ENCODE results near the gene BACE1. TPM values are rescaled to one million over a fixed set of nuclear protein-coding genes. Genes with fewer than 3 reads are reported as not detected.

The BACE1 gene
- total and polyA plus RNA-seq, 4 donors, result 5.1 to 30.7 (median 13.2) TPM

DNA sequence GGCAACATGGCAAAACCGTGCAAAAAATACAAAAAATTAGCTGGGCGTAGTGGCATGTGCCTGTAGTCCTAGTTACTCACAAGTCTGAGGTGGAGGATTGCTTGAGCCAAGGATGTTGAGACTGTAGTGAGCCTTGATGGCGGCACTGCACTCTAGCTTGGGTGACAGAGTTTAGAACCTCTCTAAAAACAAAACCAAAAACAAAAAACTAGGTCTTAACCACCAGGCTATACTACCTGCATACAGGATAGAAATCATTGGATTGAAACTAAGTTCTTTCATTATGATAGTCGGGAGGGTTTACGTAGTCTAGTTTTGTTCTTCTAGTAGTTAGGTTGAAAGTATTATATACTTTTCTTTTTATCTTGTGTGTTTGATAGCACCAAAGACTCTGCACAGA is 77.8 kb downstream of the BACE1 start:
- WGBS, 2 donors, result 92 to 97% methylated on average over 5 of the region's 5 CpGs
- TF ChIP-seq, protein P1, sequence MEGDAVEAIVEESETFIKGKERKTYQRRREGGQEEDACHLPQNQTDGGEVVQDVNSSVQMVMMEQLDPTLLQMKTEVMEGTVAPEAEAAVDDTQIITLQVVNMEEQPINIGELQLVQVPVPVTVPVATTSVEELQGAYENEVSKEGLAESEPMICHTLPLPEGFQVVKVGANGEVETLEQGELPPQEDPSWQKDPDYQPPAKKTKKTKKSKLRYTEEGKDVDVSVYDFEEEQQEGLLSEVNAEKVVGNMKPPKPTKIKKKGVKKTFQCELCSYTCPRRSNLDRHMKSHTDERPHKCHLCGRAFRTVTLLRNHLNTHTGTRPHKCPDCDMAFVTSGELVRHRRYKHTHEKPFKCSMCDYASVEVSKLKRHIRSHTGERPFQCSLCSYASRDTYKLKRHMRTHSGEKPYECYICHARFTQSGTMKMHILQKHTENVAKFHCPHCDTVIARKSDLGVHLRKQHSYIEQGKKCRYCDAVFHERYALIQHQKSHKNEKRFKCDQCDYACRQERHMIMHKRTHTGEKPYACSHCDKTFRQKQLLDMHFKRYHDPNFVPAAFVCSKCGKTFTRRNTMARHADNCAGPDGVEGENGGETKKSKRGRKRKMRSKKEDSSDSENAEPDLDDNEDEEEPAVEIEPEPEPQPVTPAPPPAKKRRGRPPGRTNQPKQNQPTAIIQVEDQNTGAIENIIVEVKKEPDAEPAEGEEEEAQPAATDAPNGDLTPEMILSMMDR (IDR thresholded peaks at IDR 0.05; ENCODE audit: control extremely low read depth, extremely low read depth), result no peak
- H3K4me3 ChIP-seq, result no peak overlapping the region
- H3K27ac ChIP-seq (ENCODE audit: low read depth in 1 of 2, low read length in 1 of 2), result no peak overlapping the region
- DNase-seq, result no peak
- H3K4me1 ChIP-seq (ENCODE audit: control insufficient read depth in 5 of 5, insufficient read depth in 5 of 5, low read length in 5 of 5), result peaks cover under 1 to 10% (median 8%) of the 10 kb centered on the region in 5 donors
- H3K9me3 ChIP-seq (ENCODE audit: control insufficient read depth in 4 of 4, insufficient read depth in 3 of 4, low read length in 3 of 4), result no peaks in the 10 kb centered on the region
- H3K36me3 ChIP-seq (ENCODE audit: control insufficient read depth in 4 of 4, insufficient read depth in 4 of 4, low read length in 4 of 4), result peaks cover 5 to 13% (median 10%) of the 10 kb centered on the region in 4 donors
- no peak for ATAC-seq (ENCODE audit: insufficient read depth, low FRiP score)
- H3K27me3 ChIP-seq (ENCODE audit: control insufficient read depth in 3 of 3, insufficient read depth in 3 of 3, low read length in 2 of 3), result no peaks in the 10 kb centered on the region
- no peak overlapping the region for H3K9ac ChIP-seq (ENCODE audit: insufficient read depth in 1 of 2, low read length in 2 of 2)

Small RNA genes lying within 50 kb of the gene (small RNA-seq; reads per million reads assigned to genes)
- not detected for gene RF00564 (ENCODE audit: low replicate concordance)

Other genes with a start within 250 kb of the BACE1 start
- 10 to 100 TPM; 42.3 to 43.4 TPM for gene SIK3, start 217.8 kb downstream of the BACE1 start, total RNA-seq
- gene SIK3, start 217.8 kb downstream of the BACE1 start, polyA plus RNA-seq, result 10 to 100 TPM in 1 of 2 donors, 1 to 10 TPM in 1; 9.0 to 16.8 TPM
- gene PAFAH1B2, start 172.0 kb downstream of the BACE1 start, total RNA-seq, result 10 to 100 TPM; 70.7 to 73.1 TPM
- gene PAFAH1B2, start 172.0 kb downstream of the BACE1 start, polyA plus RNA-seq, result 10 to 100 TPM; 22.2 to 23.8 TPM
- gene SIDT2, start 137.5 kb downstream of the BACE1 start, total RNA-seq, result 10 to 100 TPM; 25.4 to 84.8 TPM
- 10 to 100 TPM; 31.4 to 45.4 TPM for gene SIDT2, start 137.5 kb downstream of the BACE1 start, polyA plus RNA-seq
- 100 to 1,000 TPM; 172 to 505 TPM for gene TAGLN, start 116.9 kb downstream of the BACE1 start, total RNA-seq
- 100 to 1,000 TPM; 534 to 683 TPM for gene TAGLN, start 116.9 kb downstream of the BACE1 start, polyA plus RNA-seq
- 10 to 100 TPM; 33.9 to 82.5 TPM for gene PCSK7, start 84.2 kb downstream of the BACE1 start, total RNA-seq
- 10 to 100 TPM; 29.2 to 31.9 TPM for gene PCSK7, start 84.2 kb downstream of the BACE1 start, polyA plus RNA-seq
- gene RNF214, start 83.6 kb downstream of the BACE1 start, total RNA-seq, result 10 to 100 TPM; 18.5 to 19.8 TPM
- gene RNF214, start 83.6 kb downstream of the BACE1 start, polyA plus RNA-seq, result 10 to 100 TPM in 1 of 2 donors, 1 to 10 TPM in 1; 8.6 to 10.7 TPM
- 1 to 10 TPM; 5.8 to 5.9 TPM for gene BACE1-AS, start 24.9 kb downstream of the BACE1 start, total RNA-seq
- 1 to 10 TPM; 1.9 to 9.5 TPM for gene BACE1-AS, start 24.9 kb downstream of the BACE1 start, polyA plus RNA-seq
- gene CEP164, start 11.6 kb upstream of the BACE1 start, total RNA-seq, result 10 to 100 TPM; 33.2 to 36.1 TPM
- gene CEP164, start 11.6 kb upstream of the BACE1 start, polyA plus RNA-seq, result 10 to 100 TPM; 12.0 to 20.1 TPM

Measured in lung (tissue), 13 donors.